Hypothalamus (tissue), 51 donors: ENCODE results near the gene MYZAP.
A peak's percentile ranks its signal among the peaks of the same experiment; 100 is the strongest.

Experiments used
- DNase-seq, 51 donors: peaks; one replicate each; lab custom pipeline; 2025; lab: John Stamatoyannopoulos, UW

The MYZAP gene

GRCh38 chr15:57561041-57561711 is 30.5 kb upstream of the MYZAP start:
- peak in 44 of 51 donors; percentile 11 to 79 (median 54) for DNase-seq

GRCh38 chr15:57562196-57562769 is 29.4 kb upstream of the MYZAP start:
- DNase-seq, result no peak

GRCh38 chr15:57563416-57563815 is 28.3 kb upstream of the MYZAP start:
- DNase-seq, result no peak

GRCh38 chr15:57565311-57565710 is 26.4 kb upstream of the MYZAP start:
- no peak for DNase-seq

GRCh38 chr15:57566834-57567233 is 24.9 kb upstream of the MYZAP start:
- DNase-seq, result no peak

- DNase-seq, result no peak
Measured at GRCh38 chr15:57567891-57568290, 23.8 kb upstream of the MYZAP start.

- DNase-seq, result no peak
Measured at GRCh38 chr15:57568299-57568698, 23.4 kb upstream of the MYZAP start.

GRCh38 chr15:57570340-57570739 is 21.4 kb upstream of the MYZAP start:
- DNase-seq, result no peak

- no peak for DNase-seq
Measured at GRCh38 chr15:57570994-57571393, 20.7 kb upstream of the MYZAP start.

GRCh38 chr15:57571725-57572124 is 20.0 kb upstream of the MYZAP start:
- no peak for DNase-seq

- DNase-seq, result no peak
Measured at GRCh38 chr15:57572468-57572867, 19.2 kb upstream of the MYZAP start.

- no peak for DNase-seq
Measured at GRCh38 chr15:57573151-57573550, 18.6 kb upstream of the MYZAP start.

GRCh38 chr15:57575363-57575762 is 16.3 kb upstream of the MYZAP start:
- no peak for DNase-seq

GRCh38 chr15:57578288-57578900 is 13.3 kb upstream of the MYZAP start:
- DNase-seq, result no peak

GRCh38 chr15:57580428-57580827 is 11.3 kb upstream of the MYZAP start:
- no peak for DNase-seq

- DNase-seq, result no peak
Measured at GRCh38 chr15:57580866-57581265, 10.8 kb upstream of the MYZAP start.

GRCh38 chr15:57582090-57582489 is 9.6 kb upstream of the MYZAP start:
- DNase-seq, result no peak

- DNase-seq, result no peak
Measured at GRCh38 chr15:57583282-57583681, 8.4 kb upstream of the MYZAP start.

GRCh38 chr15:57583720-57584119 is 8.0 kb upstream of the MYZAP start:
- no peak for DNase-seq

GRCh38 chr15:57586661-57587424 is 4.9 kb upstream of the MYZAP start:
- DNase-seq, result no peak

- no peak for DNase-seq
Measured at GRCh38 chr15:57589281-57589680, 2.4 kb upstream of the MYZAP start.

GRCh38 chr15:57589754-57590153 is 1.9 kb upstream of the MYZAP start:
- peak in 2 of 51 donors; percentile 8 to 20 for DNase-seq
